SU-DHL-6 (cell line): ENCODE measurements around the gene PNMT.

ENCODE experiments used
- H2AFZ ChIP-seq: fragments of 200-600 bp; sonication (generic); 2 replicates; pipeline ENCODE4 v1.6.1; 2014; ENCODE audit warnings: low read depth, mild to moderate bottlenecking, moderate library complexity, mixed read lengths, antibody characterized with exemption, low read length; ENCODE audit not compliant: severe bottlenecking
- H3F3A ChIP-seq: fragments of 200-600 bp; shearing (Covaris generic); 2 replicates; pipeline ENCODE4 v1.6.0; 2016; ENCODE audit warnings: antibody characterized with exemption, mild to moderate bottlenecking; ENCODE audit not compliant: insufficient read depth
- H3K27ac ChIP-seq: fragments of 200-600 bp; sonication (generic); 2 replicates; pipeline ENCODE4 v1.5.1; 2016; ENCODE audit warnings: low read depth, mild to moderate bottlenecking, low read length, moderate library complexity, mixed read lengths
- H3K27me3 ChIP-seq: fragments of 200-600 bp; sonication (generic), shearing (Covaris generic); 2 replicates; pipeline ENCODE4 v1.6.0; 2014; ENCODE audit warnings: mild to moderate bottlenecking, low read length
- H3K36me3 ChIP-seq: fragments of 200-600 bp; sonication (generic); 2 replicates; pipeline ENCODE4 v1.6.1; 2014; ENCODE audit warnings: mild to moderate bottlenecking, low read length, mixed read lengths
- H3K4me2 ChIP-seq: fragments of 300-600, 200-600 bp; shearing (Covaris generic), sonication (generic); 2 replicates; pipeline ENCODE4 v1.6.0; 2014; ENCODE audit warnings: low read length, low read depth, mild to moderate bottlenecking; ENCODE audit not compliant: poor library complexity, severe bottlenecking
- H3K4me3 ChIP-seq: fragments of 200-600 bp; sonication (generic); 2 replicates; pipeline ENCODE4 v1.5.1; 2014; ENCODE audit warnings: antibody characterized with exemption, low read length, mild to moderate bottlenecking, mixed read lengths; ENCODE audit not compliant: insufficient read depth, poor library complexity, severe bottlenecking
- H3K79me2 ChIP-seq: fragments of 200-600 bp; sonication (generic); 2 replicates; pipeline ENCODE4 v1.6.1; 2014; ENCODE audit warnings: mild to moderate bottlenecking, low read length, moderate library complexity; ENCODE audit not compliant: insufficient read depth
- H3K9ac ChIP-seq: fragments of 200-600 bp; sonication (generic); 2 replicates; pipeline ENCODE4 v1.7.0; 2014; ENCODE audit warnings: mild to moderate bottlenecking, low read length
- H3K9me2 ChIP-seq: fragments of 200-600 bp; sonication (generic); replicated peaks from 2 replicates; pipeline ENCODE4 v1.6.1; 2014; ENCODE audit warnings: low read length; ENCODE audit not compliant: insufficient read depth
- H3K9me3 ChIP-seq: fragments of 200-600 bp; sonication (generic); 2 replicates; pipeline ENCODE4 v1.6.1; 2014; ENCODE audit warnings: low read length, mixed read lengths; ENCODE audit not compliant: insufficient read depth
- H4K20me1 ChIP-seq: fragments of 200-600 bp; sonication (generic); 2 replicates; pipeline ENCODE4 v1.6.1; 2014; ENCODE audit warnings: low read depth, mild to moderate bottlenecking, antibody characterized with exemption, low read length, moderate library complexity, mixed read lengths
- EZH2phosphoT487 ChIP-seq: fragments of 200-600 bp; sonication (generic), shearing (Covaris generic); conservative IDR thresholded peaks from 2 replicates; pipeline ENCODE4 v1.6.1; 2018; ENCODE audit warnings: mild to moderate bottlenecking, antibody characterized with exemption, low read length, moderate library complexity, mixed read lengths
- TF ChIP-seq, protein P1 (sequence below): fragments of 200-600 bp; sonication (generic); IDR thresholded peaks from one replicate; pipeline ENCODE4 v1.5.1; 2017; ENCODE audit warnings: antibody characterized with exemption, mild to moderate bottlenecking, low read length, moderate library complexity; ENCODE audit not compliant: insufficient read depth, poor library complexity, severe bottlenecking

The PNMT gene

GRCh38 chr17:39632153-39632941 is 35.9 kb upstream of the PNMT start:
- no peak overlapping the region for H3K4me2 ChIP-seq
- H3K4me3 ChIP-seq: no peak overlapping the region
- H3K9me3 ChIP-seq: no peaks in the 10 kb centered on the region
- H3K36me3 ChIP-seq: no peaks in the 10 kb centered on the region
- H4K20me1 ChIP-seq: no peaks in the 10 kb centered on the region
- no peaks in the 10 kb centered on the region for H3K9me2 ChIP-seq
- H3F3A ChIP-seq: no peaks in the 10 kb centered on the region
- TF ChIP-seq, protein P1, sequence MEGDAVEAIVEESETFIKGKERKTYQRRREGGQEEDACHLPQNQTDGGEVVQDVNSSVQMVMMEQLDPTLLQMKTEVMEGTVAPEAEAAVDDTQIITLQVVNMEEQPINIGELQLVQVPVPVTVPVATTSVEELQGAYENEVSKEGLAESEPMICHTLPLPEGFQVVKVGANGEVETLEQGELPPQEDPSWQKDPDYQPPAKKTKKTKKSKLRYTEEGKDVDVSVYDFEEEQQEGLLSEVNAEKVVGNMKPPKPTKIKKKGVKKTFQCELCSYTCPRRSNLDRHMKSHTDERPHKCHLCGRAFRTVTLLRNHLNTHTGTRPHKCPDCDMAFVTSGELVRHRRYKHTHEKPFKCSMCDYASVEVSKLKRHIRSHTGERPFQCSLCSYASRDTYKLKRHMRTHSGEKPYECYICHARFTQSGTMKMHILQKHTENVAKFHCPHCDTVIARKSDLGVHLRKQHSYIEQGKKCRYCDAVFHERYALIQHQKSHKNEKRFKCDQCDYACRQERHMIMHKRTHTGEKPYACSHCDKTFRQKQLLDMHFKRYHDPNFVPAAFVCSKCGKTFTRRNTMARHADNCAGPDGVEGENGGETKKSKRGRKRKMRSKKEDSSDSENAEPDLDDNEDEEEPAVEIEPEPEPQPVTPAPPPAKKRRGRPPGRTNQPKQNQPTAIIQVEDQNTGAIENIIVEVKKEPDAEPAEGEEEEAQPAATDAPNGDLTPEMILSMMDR: no peak
- no peak for TF ChIP-seq EZH2phosphoT487
- H3K9ac ChIP-seq: no peak overlapping the region
- H2AFZ ChIP-seq: no peak overlapping the region
- no peak overlapping the region for H3K27ac ChIP-seq
- H3K27me3 ChIP-seq: no peaks in the 10 kb centered on the region
- peaks cover 2% of the 10 kb centered on the region; the same call in 1 of the 2 replicates for H3K79me2 ChIP-seq

DNA sequence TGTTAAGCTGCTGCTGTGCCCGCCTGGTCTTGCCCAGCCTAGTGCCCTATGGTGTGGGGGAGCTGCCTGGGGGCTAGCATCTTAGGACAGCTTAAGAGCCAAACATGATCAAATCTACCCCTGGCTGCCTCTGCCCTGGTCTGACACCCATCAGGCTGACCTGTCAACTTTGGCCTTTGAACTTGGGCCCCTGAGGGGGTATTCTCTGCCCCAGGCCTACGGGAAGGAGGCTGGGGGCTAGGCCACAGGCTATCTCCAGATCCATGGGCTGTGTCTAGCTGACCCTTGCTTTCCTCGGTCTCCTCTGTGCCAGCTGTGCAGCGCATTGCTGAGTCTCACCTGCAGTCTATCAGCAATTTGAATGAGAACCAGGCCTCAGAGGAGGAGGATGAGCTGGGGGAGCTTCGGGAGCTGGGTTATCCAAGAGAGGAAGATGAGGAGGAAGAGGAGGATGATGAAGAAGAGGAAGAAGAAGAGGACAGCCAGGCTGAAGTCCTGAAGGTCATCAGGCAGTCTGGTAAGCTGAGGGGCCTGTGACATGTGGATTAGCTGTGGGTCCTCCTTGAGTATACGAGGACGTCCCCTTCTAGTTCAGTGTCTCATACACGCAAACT is 34.6 kb upstream of the PNMT start:
- H3K4me3 ChIP-seq: no peak overlapping the region
- no peak overlapping the region for H3K4me2 ChIP-seq
- H2AFZ ChIP-seq: no peak overlapping the region
- TF ChIP-seq, protein P1: no peak
- TF ChIP-seq EZH2phosphoT487: no peak
- no peaks in the 10 kb centered on the region for H3K9me2 ChIP-seq
- H3K36me3 ChIP-seq: no peaks in the 10 kb centered on the region
- H3K9me3 ChIP-seq: no peaks in the 10 kb centered on the region
- H3K27me3 ChIP-seq: no peaks in the 10 kb centered on the region
- H3K9ac ChIP-seq: no peak overlapping the region
- H3K27ac ChIP-seq: no peak overlapping the region
- no peaks in the 10 kb centered on the region for H3F3A ChIP-seq
- peaks cover 15% of the 10 kb centered on the region for H3K79me2 ChIP-seq
- H4K20me1 ChIP-seq: no peaks in the 10 kb centered on the region

DNA sequence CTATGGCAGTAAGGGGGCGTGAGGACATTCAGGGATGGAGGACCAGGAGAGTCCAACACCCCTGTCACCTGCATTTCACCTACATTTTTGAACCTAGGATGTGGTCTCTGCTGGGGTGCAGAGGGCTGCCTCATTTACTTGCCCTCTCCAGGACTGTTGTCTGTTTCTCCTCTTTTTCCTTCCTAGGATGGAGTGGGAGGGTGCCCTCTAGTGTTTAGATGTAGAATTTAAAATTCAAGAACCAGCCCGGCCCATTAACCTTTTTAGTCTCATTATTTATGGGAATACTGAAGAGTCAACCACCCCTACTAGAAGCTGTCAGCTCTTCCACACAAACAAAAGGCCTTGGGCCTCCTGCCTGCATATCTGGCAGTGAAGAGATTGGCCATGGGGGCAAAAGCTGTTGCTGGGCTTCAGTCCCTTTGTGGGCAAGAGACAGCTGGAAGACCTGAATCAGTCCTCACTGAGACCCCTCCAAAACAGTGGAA is 33.8 kb upstream of the PNMT start:
- no peak overlapping the region for H3K9ac ChIP-seq
- H3K79me2 ChIP-seq: peaks cover 21% of the 10 kb centered on the region
- no peak overlapping the region for H3K4me3 ChIP-seq
- H3K27ac ChIP-seq: no peak overlapping the region
- no peak overlapping the region for H2AFZ ChIP-seq
- H3K9me2 ChIP-seq: no peaks in the 10 kb centered on the region
- H3F3A ChIP-seq: no peaks in the 10 kb centered on the region
- H3K4me2 ChIP-seq: no peak overlapping the region
- TF ChIP-seq, protein P1: peak; percentile 89
- no peak for TF ChIP-seq EZH2phosphoT487
- no peaks in the 10 kb centered on the region for H3K36me3 ChIP-seq
- H4K20me1 ChIP-seq: no peaks in the 10 kb centered on the region
- H3K9me3 ChIP-seq: no peaks in the 10 kb centered on the region
- H3K27me3 ChIP-seq: no peaks in the 10 kb centered on the region
